Keratinocyte (primary cell): ENCODE measurements around the gene PDIA6. TPM values are rescaled to one million over a fixed set of nuclear protein-coding genes. Genes with fewer than 3 reads are reported as not detected.

Experiments used
- DNase-seq: peaks from one replicate; pipeline ENCODE4 v3.0.0-alpha.2; 2011; ENCODE audit warnings: low read depth, missing footprints, low spot score
- FAIRE-seq: peaks from 2 replicates; lab custom pipeline; 2011; peaks lifted over from hg19 to GRCh38; lab: Jason Lieb, UNC
- H2AFZ ChIP-seq: 2 replicates; pipeline ENCODE4 v1.6.0; 2012; ENCODE audit warnings: low read length, control low read depth, inconsistent platforms; ENCODE audit not compliant: control insufficient read depth
- H3K27ac ChIP-seq: 2 replicates; pipeline ENCODE4 v1.5.1; 2011; ENCODE audit warnings: low read length; ENCODE audit not compliant: control insufficient read depth, insufficient read depth
- H3K27me3 ChIP-seq: 3 replicates; pipeline ENCODE4 v1.6.0; 2011; ENCODE audit warnings: low read length; ENCODE audit not compliant: control insufficient read depth, insufficient read depth; ENCODE audit errors: extremely low read depth
- H3K36me3 ChIP-seq, 2 experiments: 2 replicates in 1 of 2; 3 replicates in 1 of 2; pipeline ENCODE4 v1.5.1; 2011; ENCODE audit warnings: low read length in 2 of 2, mild to moderate bottlenecking in 1 of 2; ENCODE audit not compliant: control insufficient read depth in 2 of 2, insufficient read depth in 2 of 2; ENCODE audit errors: extremely low read depth in 1 of 2
- H3K4me1 ChIP-seq: 3 replicates; pipeline ENCODE4 v1.5.1; 2011; ENCODE audit warnings: low read length; ENCODE audit not compliant: control insufficient read depth, insufficient read depth; ENCODE audit errors: extremely low read depth
- H3K4me2 ChIP-seq: 3 replicates; pipeline ENCODE4 v1.6.0; 2011; ENCODE audit warnings: low read depth, low read length; ENCODE audit not compliant: control insufficient read depth, insufficient read depth; ENCODE audit errors: extremely low read depth
- H3K4me3 ChIP-seq, 3 experiments: fragments of 200-600 bp in 1 of 3; sonication (generic) in 1 of 3; 2 replicates in 2 of 3; 3 replicates in 1 of 3; pipeline ENCODE4 v1.5.1; 2011 to 2016; ENCODE audit warnings: low read length in 3 of 3, mild to moderate bottlenecking in 3 of 3, control low read depth in 2 of 3, inconsistent platforms in 1 of 3, low read depth in 1 of 3, mixed read lengths in 1 of 3, mixed run types in 1 of 3, moderate library complexity in 1 of 3; ENCODE audit not compliant: control insufficient read depth in 2 of 3, insufficient read depth in 2 of 3; ENCODE audit errors: extremely low read depth in 1 of 3
- H3K79me2 ChIP-seq: 2 replicates; pipeline ENCODE4 v1.6.0; 2012; ENCODE audit warnings: low read length; ENCODE audit not compliant: control insufficient read depth, insufficient read depth
- H3K9ac ChIP-seq: 3 replicates; pipeline ENCODE4 v1.6.0; 2011; ENCODE audit warnings: low read length; ENCODE audit not compliant: control insufficient read depth, insufficient read depth; ENCODE audit errors: extremely low read depth
- H3K9me1 ChIP-seq: 3 replicates; pipeline ENCODE4 v1.6.0; 2011; ENCODE audit warnings: low read length; ENCODE audit not compliant: control insufficient read depth, insufficient read depth; ENCODE audit errors: extremely low read depth
- H3K9me3 ChIP-seq: 2 replicates; pipeline ENCODE4 v1.5.1; 2012; ENCODE audit warnings: low read depth, low read length; ENCODE audit not compliant: control insufficient read depth
- H4K20me1 ChIP-seq: 3 replicates; pipeline ENCODE4 v1.6.0; 2011; ENCODE audit warnings: low read length; ENCODE audit not compliant: control insufficient read depth, insufficient read depth; ENCODE audit errors: extremely low read depth
- CTCF ChIP-seq, 3 experiments: IDR thresholded peaks in 1 of 3; conservative IDR thresholded peaks in 1 of 3; optimal IDR thresholded peaks in 1 of 3; 2 replicates in 2 of 3; 3 replicates in 1 of 3; pipeline versions ENCODE3 to v1.5.1; 2011; ENCODE audit warnings: low read length in 3 of 3, mild to moderate bottlenecking in 3 of 3, moderate library complexity in 2 of 3, control low read depth in 1 of 3, inconsistent platforms in 1 of 3; ENCODE audit not compliant: insufficient read depth in 2 of 3; ENCODE audit errors: extremely low read depth in 1 of 3
- EZH2 ChIP-seq: IDR thresholded peaks from one replicate; pipeline ENCODE4 v1.6.1; 2012; ENCODE audit warnings: inconsistent platforms, mild to moderate bottlenecking, low read length, moderate library complexity
- dilution Hi-C: fragments of 300-500 bp; cut with MboI; formaldehyde crosslinking; loops from one replicate; pipeline ENCODE4 v1.7.0; 2020; ENCODE audit warnings: low sequenced_read_pairs; ENCODE audit not compliant: extremely low pct_ligation_motif_present
- polyA plus RNA-seq, 5 experiments: library from polyadenylated mRNA; depleted of rRNA in 3 of 5; stranded (reverse) in 3 of 5; stranded (forward) in 1 of 5; unstranded in 1 of 5; fragments of >200 nt; gene quantifications; 1 replicate in 1 of 5; 2 replicates in 3 of 5; 3 replicates in 1 of 5; pipeline versions ENCODE4 v1.2.1 to v1.2.3, GENCODE V29; 2011 to 2012; ENCODE audit warnings: missing spikeins in 2 of 5, low read depth in 1 of 5, low replicate concordance in 1 of 5

PDIA6 gene
- polyA plus RNA-seq, 1 donor (not counting 4 experiments of a cell fraction or from before 2014, with no cell fraction given), result 310 TPM

- Histone ChIP-seq H3K4me3 (no peak overlapping the region), H3K4me2 (no peak overlapping the region), H2AFZ (no peak overlapping the region), H3K4me1 (no peaks in the 10 kb centered on the region), H3K9ac (no peak overlapping the region), H3K27me3 (no peaks in the 10 kb centered on the region), H3K36me3 (peaks cover 22 to 40% of the 10 kb centered on the region in 2 experiments), H3K9me3 (no peaks in the 10 kb centered on the region), H3K9me1 (no peaks in the 10 kb centered on the region), H3K79me2 (peaks cover 29% of the 10 kb centered on the region), H4K20me1 (no peaks in the 10 kb centered on the region), H3K27ac (no peak overlapping the region)
- FAIRE-seq, result no peak
- DNase-seq, result no peak
- TF ChIP-seq EZH2 (no peak), CTCF (optimal IDR thresholded peaks at IDR 0.05 in 1 of 3, IDR thresholded peaks at IDR 0.05 in 1 of 3, conservative IDR thresholded peaks at IDR 0.05 in 1 of 3; ENCODE audit: extremely low read depth in 1 of 3, insufficient read depth in 2 of 3, low read length in 3 of 3) (peak in 1 of 3 experiments; percentile 36)
- dilution Hi-C loops, result no loop called here
These were observed 19.8 kb downstream of the PDIA6 start for GRCh38 chr2:10792660-10793400.

DNA sequence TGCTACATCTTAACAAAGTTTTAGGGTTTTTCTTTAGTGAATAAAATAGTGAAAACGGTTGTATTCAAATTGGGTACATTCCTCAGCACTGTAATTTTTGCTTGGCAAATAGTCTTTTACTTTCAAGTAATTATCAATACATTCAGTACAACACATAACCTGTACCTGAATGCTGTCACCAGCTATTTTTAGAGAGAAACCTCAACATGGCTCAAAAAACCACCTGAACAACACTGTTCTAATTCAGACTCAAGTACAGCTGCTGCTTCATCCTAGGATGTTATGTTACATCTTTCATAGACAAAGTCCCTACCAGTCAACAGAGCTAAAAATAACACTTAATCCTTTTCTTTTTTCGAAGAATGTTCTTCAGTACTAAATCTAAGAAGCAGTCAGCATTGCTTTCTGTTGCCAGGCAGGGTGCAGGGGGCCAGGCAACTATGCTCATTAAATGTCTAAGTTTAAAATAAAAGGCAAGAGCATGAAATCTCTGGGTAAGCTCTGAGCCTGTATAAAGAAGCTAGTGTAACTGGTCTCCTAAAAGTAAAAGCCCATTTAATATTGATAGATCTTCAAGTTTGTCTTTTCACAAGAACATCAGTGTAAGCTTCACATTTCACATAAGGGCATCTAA is 20.5 kb downstream of the PDIA6 start:
- H3K9me3 ChIP-seq, result no peaks in the 10 kb centered on the region
- DNase-seq (no peak), FAIRE-seq (no peak)
- TF ChIP-seq EZH2 (no peak), CTCF (optimal IDR thresholded peaks at IDR 0.05 in 1 of 3, IDR thresholded peaks at IDR 0.05 in 1 of 3, conservative IDR thresholded peaks at IDR 0.05 in 1 of 3; ENCODE audit: extremely low read depth in 1 of 3, insufficient read depth in 2 of 3, low read length in 3 of 3) (no peak)
- H3K4me2 ChIP-seq, result no peak overlapping the region
- H3K27me3 ChIP-seq, result no peaks in the 10 kb centered on the region
- H2AFZ ChIP-seq, result no peak overlapping the region
- no peak overlapping the region for H3K27ac ChIP-seq
- no peak overlapping the region for H3K9ac ChIP-seq
- H3K9me1 ChIP-seq, result no peaks in the 10 kb centered on the region
- peaks cover 23 to 45% of the 10 kb centered on the region in 2 experiments for H3K36me3 ChIP-seq
- H3K79me2 ChIP-seq, result peaks cover 25% of the 10 kb centered on the region
- no peaks in the 10 kb centered on the region for H3K4me1 ChIP-seq
- dilution Hi-C loops, result no loop called here
- no peak overlapping the region for H3K4me3 ChIP-seq
- H4K20me1 ChIP-seq, result no peaks in the 10 kb centered on the region
